Loucy (cell line): ENCODE data around the gene SART3.

Source experiments
- CTCF ChIP-seq: fragments of 200-600 bp; sonication (generic); conservative IDR thresholded peaks from 2 replicates; pipeline ENCODE4 v1.5.1; 2014; ENCODE audit warnings: mild to moderate bottlenecking, antibody characterized with exemption, low read length
- EZH2phosphoT487 ChIP-seq: fragments of 200-600 bp; IDR thresholded peaks from 2 replicates; pipeline ENCODE4 v1.6.1; 2018; ENCODE audit warnings: antibody characterized with exemption, mild to moderate bottlenecking, moderate library complexity, borderline replicate concordance

- TF ChIP-seq CTCF = no peak
- TF ChIP-seq EZH2phosphoT487 = no peak
Observed at GRCh38 chr12:108505129-108505528, 55.8 kb downstream of the SART3 start.
